Measurements from ENCODE around the gene SLC1A3.

DNA sequence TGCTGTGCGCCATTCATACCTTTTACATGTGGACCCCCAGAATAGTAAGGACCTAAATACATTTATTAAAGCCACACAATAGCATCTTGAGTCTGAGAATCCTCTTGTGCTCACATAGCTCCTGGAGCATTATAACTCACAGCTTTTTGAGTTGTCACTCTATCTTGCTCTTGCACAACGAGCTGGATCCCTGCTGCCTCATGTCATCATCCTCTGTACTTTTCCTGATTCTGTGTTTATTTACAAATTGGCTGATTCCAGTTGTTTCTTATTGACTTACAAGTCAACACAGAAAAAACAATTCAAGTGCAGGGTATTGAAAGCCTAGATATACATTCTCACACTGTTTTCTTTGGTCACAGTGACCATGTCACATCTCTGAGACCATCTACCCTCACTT is 112.9 kb downstream of the SLC1A3 start:
- TF ChIP-seq, protein P1, sequence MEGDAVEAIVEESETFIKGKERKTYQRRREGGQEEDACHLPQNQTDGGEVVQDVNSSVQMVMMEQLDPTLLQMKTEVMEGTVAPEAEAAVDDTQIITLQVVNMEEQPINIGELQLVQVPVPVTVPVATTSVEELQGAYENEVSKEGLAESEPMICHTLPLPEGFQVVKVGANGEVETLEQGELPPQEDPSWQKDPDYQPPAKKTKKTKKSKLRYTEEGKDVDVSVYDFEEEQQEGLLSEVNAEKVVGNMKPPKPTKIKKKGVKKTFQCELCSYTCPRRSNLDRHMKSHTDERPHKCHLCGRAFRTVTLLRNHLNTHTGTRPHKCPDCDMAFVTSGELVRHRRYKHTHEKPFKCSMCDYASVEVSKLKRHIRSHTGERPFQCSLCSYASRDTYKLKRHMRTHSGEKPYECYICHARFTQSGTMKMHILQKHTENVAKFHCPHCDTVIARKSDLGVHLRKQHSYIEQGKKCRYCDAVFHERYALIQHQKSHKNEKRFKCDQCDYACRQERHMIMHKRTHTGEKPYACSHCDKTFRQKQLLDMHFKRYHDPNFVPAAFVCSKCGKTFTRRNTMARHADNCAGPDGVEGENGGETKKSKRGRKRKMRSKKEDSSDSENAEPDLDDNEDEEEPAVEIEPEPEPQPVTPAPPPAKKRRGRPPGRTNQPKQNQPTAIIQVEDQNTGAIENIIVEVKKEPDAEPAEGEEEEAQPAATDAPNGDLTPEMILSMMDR (IDR thresholded peaks at IDR 0.05): no peak
- TF ChIP-seq POLR2AphosphoS5 (IDR thresholded peaks at IDR 0.05): no peak

Data from prostate gland (tissue), 2 donors.